NCI-H82 treated with DMSO at 0.1 percent for 48 hours (cell line): ENCODE data around the gene PDE8B.
A peak's percentile ranks its signal among the peaks of the same experiment; 100 is the strongest.

Experiments
- DNase-seq: peaks from one replicate; lab custom pipeline; 2025; ENCODE audit not compliant: unreplicated experiment; lab: John Stamatoyannopoulos, UW

Gene PDE8B

DNA sequence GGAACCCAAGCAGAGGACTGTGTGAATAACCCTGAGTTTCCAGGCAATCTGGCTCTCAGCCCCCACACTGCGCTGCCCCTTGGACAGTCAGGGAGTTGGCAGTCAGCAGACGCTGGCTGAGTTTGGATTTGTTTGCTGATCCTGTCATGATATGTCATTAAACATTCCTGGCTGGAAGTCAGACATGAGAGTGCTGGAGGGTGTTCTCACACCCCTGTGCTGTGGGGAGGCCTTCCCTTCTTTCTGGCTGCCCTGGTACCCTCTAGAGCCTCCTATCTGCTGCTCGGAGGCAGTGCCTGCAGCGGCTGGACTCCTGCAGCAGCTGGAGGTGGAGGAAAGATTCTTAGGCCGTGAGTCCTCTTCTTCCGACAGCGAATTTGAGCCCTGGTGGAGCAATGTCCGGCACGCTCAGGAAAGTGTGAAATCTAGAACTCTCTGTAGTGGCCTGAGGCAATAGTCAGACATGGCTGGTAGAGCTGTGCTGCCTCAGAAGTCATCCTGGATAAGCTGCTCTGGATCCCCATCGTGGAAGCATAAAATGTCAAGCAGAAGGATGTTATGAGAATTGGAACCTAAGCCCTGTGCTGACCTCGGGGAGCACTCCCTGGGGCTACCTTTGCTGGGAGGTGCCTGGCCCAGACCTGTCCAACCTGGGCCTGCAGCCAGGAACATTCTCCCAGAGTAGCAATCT is 72.0 kb downstream of the PDE8B start:
- DNase-seq: no peak

DNA sequence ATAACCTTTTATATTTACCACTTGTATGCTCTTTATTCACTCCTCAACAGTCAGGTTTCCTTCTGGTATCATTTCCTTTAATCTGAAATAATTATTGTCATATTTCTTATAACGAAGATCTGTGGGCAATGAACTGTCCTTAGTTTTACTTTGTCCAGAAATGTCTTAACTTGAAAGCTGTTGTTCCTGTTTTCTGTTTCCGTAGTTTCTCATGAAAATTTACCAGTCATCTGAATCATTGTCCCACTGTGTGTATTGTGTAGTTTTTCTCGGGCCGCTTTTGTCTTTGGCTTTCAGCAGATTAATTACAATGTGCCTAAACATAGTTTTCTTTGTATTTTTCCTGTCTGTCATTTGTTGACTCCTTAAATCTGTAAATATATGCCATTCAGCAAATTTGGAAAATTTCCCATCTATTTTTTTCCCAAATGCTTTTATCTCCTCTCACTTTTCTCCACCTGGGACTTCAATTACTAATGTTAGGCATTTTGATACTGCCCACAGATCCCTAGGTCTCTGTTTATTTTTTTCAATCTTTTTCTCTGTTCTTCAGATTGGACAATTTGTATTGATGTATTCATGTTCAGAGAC is 74.9 kb downstream of the PDE8B start:
- DNase-seq: no peak

DNA sequence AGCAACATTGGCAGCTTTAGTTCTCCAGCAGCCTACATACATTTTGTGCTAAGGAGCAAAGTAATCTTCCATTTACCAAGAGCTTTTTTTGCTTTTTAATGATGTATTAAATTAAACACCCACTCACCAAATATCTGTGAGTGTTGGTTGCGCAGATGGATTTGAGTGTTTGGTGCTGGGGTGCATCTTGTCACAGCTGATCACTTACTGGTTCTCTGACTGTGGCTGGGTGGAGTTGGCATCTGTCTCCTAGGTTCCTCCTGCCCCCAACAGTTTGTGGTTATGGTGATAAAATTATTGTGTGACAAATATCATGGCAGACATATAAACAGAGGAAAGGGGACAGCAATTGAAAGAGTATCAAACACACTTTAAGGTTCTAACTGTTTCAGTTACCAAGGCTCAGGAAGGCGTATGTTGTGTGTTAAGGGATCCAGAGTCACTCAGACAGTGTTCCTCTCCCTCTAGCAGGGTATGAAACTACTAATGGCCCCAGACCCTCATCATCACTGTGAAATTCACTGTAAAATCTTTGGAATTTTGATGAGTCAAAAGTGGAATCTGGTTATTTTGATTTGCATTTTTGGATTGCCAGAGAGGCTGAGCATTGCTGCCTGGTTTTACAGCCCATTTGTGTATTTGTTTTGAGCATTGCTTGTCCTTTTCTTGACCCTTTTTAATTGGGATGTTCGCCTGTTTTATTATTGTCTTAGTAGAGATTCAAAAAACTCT is 81.7 kb downstream of the PDE8B start:
- no peak for DNase-seq

DNA sequence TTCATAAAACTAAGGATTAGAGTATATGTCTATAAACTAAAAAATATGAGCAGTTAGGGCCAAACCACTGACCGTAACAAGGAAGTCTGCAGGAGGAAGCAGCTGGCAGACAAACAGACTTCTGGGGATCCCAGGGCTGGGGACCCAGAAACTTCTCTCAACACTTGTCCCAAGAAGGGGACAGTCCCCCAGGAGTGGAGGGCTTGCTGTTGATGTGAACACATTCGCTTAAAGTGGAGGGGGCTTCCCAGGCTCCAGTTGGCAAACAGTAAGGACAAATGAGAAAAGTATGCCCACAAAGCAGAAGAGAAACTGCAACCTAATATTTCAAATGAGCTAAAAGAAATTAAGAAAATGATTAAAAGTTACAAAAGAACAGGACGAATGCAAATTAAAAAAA is 83.7 kb downstream of the PDE8B start:
- no peak for DNase-seq

DNA sequence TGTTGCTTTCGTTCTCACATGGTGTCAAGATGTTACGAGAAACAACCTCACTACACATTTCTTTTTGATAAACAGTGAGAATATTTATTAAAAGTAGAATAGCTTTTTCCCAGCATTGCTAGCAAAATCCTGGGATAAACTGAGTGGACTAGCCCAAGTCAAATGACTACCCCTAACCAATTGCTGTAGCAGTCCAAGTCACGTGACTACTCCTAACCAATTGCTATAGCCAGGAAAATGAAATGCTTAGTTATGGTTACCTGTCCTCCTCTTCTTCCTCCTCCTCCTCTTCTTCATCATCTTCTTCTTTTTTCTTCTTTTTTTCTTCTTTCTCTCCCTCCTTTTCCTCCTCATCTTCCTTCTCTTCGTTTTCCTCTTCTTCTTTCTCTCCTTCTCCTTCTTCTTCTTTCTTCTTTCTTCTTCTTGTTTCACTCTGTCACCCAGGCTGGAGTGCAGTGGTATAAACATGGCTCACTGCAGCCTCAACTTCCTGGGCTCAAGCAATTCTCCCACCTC is 85.4 kb downstream of the PDE8B start:
- DNase-seq: no peak

DNA sequence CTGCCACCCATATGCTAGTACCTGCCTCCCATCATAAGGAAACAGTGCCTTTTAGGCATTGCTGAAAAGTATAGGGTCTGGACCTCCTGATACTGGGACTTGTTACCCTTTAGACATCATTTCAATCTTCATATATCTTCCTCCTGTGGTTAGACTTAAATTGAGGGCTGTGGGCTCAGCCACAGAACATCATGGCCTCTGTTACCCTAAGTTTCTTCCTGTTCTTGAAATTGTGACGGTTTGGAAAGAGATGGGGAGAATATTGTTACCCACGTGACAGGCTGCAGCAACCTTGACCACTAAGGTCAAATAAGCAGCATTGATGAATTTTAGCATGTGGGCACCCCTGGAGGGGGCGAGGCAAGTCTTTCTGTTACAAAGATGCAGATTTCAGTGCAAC is 87.7 kb downstream of the PDE8B start:
- no peak for DNase-seq

DNA sequence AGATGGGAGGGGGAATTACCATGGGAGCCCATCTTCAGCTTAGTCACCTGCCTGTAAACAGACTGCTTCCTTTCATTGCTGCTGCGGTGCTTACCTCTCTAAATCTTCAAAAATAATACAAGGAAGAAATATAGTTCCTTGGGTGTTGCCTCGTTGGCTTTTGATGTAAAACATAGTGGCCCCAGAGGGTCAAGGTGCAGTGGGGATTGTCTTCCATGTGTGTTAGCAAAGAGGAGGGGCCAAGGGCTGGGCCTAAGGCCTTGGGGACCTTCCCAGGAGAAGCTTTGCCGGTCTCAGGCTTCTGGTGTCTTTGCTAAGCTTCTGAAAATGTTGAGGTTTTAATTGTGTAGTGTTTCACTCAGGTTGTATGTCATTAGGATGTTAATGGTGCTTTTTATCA is 90.0 kb downstream of the PDE8B start:
- DNase-seq: no peak

DNA sequence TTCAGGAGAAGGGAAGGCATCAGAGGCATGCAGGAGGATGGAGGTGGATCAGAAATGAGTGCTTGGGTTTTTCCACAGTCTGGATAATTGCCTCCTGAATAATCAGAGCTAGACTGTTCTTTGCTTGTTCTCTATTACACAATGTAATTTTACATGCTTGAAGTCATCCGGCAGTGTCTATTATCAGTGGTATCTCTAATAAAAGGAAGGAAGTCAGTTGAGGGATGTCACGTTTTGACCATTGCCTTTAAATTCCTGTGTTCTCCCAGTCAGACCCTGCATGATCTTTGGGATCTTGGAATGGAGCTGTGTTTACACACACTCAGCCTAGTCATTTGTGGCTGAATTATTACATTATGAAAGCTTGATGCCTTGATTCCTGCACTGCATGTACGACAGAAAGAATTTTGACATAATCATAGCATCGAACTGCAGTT is 91.0 kb downstream of the PDE8B start:
- no peak for DNase-seq

DNA sequence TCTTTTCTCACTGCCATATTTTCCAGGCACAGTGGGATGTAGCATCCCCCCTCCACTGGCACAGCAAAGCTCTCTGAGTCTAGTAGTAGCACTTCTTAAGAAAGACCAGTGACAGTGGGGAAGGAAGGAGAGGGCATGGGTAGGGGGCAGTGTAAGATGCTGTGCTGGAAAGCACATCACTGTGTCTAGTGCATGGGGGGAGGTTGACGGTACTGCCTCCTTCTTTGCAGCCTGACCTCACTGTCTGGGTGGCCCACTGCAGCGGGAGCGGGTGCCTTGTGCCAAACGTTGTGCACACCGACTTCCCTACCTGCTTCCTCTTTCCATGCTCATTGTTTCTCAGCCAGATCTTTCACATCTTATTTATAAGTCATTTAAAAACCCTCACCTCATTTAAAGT is 91.8 kb downstream of the PDE8B start:
- no peak for DNase-seq

DNA sequence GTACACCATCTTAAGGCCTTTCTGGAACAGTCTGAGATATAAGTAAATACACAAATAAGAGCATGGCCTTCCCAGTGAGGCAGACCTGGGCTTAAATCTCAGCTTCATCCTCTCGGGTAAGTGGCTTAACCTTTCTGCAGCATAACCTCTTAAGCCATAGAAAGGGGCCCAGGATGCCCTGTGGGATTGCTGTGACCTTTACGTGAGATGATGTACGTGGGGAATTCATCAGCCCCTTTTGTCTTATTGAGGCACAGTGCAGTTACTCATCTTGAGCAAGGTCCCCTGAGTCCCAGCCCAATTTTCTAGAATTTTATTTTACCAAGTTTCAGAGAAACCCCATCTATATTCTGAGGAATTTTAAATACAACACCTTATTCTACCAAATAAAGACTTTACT is 92.2 kb downstream of the PDE8B start:
- peak; percentile 30 for DNase-seq

DNA sequence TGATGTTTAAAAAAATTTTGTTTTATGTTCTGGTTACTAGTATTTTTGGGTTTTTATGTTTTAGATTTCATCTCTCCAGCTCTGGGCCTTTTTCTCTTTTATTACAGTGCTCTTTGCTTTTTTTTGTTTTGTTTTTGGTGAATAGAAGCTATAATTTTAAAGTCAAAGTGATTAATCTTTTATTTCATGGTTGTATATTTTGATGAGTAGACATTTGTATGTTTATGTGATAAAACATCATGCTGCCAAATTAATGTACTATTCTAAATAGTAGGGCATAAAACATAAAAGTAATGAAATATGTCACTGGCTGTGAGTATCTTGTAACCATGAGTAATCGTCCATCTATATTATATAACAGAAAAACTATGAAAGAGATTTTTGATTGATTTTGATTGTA is 93.9 kb downstream of the PDE8B start:
- DNase-seq: no peak

DNA sequence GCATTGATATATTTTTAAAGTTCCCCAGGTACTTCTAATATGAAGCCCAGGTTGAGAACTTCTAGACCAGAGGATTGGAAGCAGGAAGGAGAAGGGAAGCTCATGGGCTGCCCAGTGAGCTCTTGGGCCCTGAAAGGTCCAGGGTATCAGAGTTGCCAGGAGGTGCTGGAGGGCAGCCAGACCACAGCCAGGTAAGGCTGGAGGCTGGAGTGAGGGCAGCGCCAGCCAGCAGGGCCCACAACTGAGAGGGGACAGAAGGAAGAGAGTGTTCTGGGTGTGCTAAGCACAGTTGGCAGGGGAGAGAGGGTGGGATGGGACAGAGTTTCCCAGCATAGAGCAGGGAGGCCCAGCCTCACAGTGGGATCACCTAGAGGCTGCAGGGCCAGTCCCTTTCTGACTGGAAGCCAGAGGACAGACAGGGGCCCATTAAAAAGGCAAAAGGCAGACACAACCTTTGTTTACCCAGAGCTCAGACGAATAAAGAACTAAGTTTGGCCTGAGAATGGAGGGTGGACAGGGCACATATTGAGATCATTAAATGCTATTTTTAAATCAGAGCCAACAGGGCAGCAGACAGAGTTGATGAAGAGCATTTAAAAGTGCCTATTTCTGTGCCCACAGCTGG is 94.9 kb downstream of the PDE8B start:
- DNase-seq: no peak

DNA sequence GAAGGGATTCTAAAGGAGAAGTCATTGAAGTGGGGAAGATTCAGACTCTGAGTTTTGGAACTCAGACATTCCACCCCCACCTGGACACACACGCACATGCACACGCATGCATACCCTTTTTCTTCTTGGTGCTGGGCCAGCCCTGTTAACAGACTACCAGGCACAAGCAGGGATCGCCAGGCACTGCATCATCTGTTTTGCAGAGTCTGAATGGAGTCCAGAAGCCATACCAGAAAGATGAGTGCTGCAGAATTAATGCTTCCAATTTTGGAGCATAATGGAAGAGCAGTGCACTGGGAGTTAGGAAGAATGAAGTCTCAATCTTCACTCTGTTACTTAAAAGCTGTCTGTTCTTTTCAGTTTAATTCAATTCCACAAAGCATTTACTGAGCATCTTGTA is 95.5 kb downstream of the PDE8B start:
- no peak for DNase-seq

DNA sequence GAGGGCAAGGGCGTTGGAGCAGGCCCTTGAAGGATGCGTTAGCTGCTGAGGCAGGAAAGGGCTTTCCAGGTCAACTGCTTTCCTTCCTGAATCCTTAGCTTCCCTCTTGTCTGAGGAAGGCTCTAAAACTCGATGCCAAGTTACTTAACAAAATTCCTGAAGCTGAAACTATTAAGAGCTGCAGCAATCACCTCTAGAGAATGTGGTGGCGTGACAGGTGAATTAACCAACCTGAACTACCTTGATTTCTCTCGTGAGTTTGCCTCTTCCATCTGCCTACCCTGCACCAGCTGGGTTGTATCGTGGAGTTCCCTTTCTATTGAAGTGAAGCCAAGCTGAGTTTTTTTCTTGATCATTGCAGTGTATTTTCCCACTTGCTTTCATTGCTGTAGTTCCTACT is 96.1 kb downstream of the PDE8B start:
- DNase-seq: no peak

DNA sequence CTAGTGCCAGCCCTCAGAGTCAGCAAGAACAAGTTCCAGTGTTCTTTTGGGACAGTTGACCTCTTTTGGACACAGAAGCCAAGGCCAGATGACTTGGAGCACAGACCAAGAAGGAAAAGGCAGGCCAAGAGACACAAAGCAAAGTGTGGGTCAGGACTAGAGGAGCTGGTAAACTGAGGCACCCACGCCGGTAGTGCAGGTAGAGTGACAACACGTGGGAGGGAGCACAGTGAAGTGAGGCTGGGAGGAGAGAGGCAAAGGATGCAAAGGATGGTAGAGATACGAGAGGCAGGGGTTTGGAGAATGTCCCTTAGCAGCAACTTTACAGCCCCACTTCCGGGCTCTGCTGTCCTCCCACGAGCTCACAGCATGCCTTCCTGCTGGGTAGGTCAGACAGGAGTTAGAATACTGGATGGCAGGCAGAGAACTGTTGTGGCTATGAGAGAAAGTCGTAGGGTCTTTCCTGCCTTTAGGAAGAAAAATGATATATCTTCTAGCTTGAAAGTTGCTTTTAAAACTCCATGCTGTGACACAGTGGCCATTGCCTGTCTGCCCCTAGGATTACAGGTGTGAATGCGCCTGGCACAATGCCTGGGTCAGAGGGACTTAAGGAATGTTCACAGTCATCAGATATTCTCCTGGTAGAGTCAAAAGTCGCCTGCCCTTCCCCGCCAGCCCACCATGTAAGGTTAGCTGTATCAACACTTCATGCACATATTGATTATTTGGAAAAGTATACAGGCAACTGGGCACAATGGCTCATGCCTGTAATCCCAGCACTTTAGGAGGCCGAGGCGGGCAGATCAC is 97.9 kb downstream of the PDE8B start:
- no peak for DNase-seq

DNA sequence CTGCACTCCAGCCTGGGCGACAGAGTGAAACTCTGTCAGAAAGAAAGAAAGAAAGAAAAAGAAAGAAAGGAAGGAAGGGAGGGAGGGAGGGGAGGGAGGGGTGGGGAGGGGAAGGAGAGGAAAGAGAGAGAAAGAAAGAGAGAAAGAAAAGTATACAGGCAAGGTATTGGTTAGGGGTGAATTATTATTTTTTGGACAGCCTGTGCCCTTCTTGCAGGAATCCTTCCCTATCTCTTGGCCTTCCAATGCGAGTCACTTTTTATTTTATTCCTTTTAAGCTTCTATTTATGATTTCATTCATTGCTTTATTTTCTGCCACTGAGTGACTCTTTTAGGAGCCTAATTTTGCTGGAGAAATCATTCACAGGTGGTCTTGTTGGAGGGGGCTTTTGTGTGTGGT is 98.7 kb downstream of the PDE8B start:
- DNase-seq: no peak

DNA sequence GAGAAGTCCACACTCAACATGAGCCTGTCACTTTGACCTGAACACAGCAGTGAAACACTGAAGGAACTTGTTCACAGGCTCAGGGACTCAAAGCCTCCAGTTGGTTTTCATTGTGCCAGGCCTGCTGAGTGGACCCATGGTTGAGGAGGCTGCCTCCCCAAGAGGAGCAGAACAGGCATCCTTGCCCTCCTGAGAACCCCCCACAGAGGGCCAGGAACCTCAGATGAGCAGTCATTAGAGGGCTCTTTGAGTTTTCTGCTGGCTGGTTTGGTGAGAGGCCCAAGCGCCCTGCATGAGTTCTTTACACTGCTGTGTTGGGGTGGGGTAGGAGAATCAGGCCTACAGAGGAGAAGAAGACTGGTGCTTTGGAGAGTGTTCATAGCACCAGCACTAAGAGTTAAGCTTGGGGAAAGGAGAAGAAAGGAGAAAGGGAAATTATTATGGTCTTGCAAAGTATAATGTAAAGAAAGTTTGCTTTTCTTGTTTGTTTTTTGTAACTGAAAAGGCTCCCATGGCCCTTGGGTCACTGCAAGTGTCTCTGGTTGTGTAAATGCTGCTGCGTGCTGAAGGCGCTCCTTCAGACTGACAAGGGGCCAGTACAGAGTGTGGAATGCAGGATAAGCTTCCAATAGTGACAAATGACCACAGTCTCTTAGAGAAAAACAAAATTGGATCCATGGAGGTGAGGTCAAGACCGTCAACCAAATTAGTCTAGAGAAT is 100.2 kb downstream of the PDE8B start:
- DNase-seq: no peak

DNA sequence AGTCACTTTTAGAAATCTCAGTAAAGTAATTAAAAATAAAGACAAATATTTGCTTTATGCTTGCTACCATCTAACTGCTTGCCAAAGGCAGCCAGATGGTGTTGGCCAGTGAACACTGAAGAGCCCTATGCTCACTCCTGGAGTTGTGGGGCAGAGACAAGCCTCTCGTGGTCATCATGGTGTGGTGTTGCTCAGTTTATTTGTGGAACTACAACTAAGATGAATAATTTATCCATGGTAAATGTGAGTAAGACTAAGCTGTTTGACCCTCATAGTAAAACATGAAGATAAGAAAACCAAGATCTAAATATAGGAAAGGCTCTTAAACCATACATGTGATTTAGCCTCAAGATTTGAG is 100.7 kb downstream of the PDE8B start:
- no peak for DNase-seq

DNA sequence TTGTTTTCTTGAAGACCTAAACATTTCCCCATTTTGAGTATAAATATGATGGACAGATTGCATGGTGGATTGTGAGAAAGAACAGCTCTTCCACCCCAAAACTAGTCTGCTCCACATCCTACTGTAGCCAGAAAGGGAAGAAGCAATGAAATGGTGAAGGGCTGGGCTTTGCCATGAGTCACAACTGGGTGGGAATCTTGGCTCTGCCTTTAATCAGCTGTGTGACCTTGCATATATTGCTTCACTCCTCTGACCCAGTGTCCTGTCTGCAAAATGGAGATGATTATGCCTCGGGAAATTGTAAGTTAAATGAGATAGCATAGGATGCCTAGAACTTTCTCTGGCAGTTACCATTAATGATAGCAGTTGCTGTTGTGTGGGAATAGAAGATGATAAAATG is 101.9 kb downstream of the PDE8B start:
- no peak for DNase-seq

DNA sequence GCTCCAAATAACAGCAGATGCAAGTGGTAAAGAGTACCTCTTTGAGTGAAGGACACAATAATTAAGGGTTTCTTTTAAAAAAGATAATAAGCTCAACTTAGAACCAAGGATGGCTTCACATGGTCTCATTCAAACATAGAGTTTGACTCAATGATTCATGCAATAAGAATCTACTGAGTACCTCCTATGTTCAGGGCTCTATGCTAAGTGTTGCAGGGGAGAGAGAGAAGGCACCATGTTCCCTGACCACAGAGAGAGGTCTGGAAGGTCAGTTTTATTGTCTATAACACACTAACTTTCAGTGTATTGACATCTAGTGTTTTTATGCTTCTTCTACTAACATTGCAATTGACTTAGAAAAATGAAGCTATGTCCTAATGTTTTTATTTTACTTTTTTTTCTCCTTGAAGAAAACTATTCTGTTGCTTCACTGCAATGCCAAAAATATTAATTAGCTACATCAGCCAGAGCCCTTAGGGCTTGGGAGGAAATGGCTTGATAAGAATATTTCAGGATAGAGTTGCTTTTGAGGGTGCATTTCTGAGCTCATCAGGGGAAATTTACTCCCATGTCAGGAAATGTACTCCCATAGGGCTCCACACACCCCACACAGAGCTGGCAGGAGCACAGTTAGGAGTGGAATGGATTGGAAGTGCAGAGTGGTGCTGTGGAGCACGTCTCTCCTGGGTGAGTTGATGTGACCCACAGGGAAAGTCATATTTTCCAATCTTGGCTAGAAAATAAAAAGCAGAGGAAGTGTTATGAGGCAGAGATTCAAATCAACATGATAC is 106.6 kb downstream of the PDE8B start:
- DNase-seq: no peak
